ENCODE measurements around the gene MT1A. TPM values are rescaled to one million over a fixed set of nuclear protein-coding genes. Genes with fewer than 3 reads are reported as not detected.

Gene MT1A
- total and polyA plus RNA-seq, 10 of the 15 experiments (the other 5 are each of a cell fraction or from before 2014, with no cell fraction given) = not detected

- RAD21 ChIA-PET (ENCODE audit: unreplicated experiment) = interaction anchor here (0.6 to 1.3 kb wide), 3 partner anchors 14 to 65 kb away, joined by 3 to 5 read pairs (median 4); partner anchors contain the start of gene MT2A
- no peaks in the 10 kb centered on the region for H4K20me1 ChIP-seq (ENCODE audit: control insufficient read depth, insufficient read depth)
- peak; percentile 85 for ATAC-seq
- CTCF ChIA-PET = interaction anchor here (0.7 to 1.0 kb wide), 2 partner anchors 17 to 25 kb away, joined by 3 read pairs; partner anchors contain the start of gene MT2A
- H2AFZ ChIP-seq (ENCODE audit: control insufficient read depth, low read depth, low read length) = peak within 1 kb of the TSS; percentile 87
- SMC1A ChIA-PET (ENCODE audit: uncharacterized antibody, unreplicated experiment) = interaction anchor here (0.9 kb wide), 1 partner anchor 71 kb away, joined by 3 read pairs; no protein-coding TSS in a partner anchor
- no TSS peak for BruUV-seq (replicated peaks)
- H3K4me3 ChIP-seq = peak within 1 kb of the TSS; percentile 44; the same call in 1 of the 2 replicates
- peaks cover 14% of the 10 kb centered on the region for H3K4me1 ChIP-seq (ENCODE audit: control insufficient read depth, insufficient read depth, low read length)
- POLR2A ChIA-PET = interaction anchor here (0.6 to 1.5 kb wide), 4 partner anchors 15 to 75 kb away, joined by 3 to 4 read pairs (median 3); partner anchors contain the start of gene MT2A
- H3K79me2 ChIP-seq (ENCODE audit: control insufficient read depth, insufficient read depth, low read length) = no peaks in the 10 kb centered on the region
- peak within 1 kb of the TSS; percentile 56; the same call in 1 of the 2 replicates for H3K9ac ChIP-seq (ENCODE audit: control insufficient read depth, insufficient read depth, low read length)
- H3K36me3 ChIP-seq (ENCODE audit: control insufficient read depth in 2 of 2, insufficient read depth in 2 of 2, low read length in 1 of 2) = no peaks in the 10 kb centered on the region
- FAIRE-seq = no peak
- in situ Hi-C loops (cut with MboI) = no loop called here
- peak within 1 kb of the TSS; percentile 40 for H3K4me2 ChIP-seq (ENCODE audit: control insufficient read depth, insufficient read depth)
- no peak within 1 kb of the TSS for H3K27ac ChIP-seq (ENCODE audit: control insufficient read depth, insufficient read depth)
- H3K9me3 ChIP-seq (replicated peaks; ENCODE audit: control insufficient read depth, insufficient read depth, low read length) = no peaks in the 10 kb centered on the region
- no peaks in the 10 kb centered on the region; a peak in 2 of 4 replicates for H3K27me3 ChIP-seq (replicated peaks in 1 of 2; ENCODE audit: control insufficient read depth in 2 of 2, insufficient read depth in 2 of 2, low read length in 1 of 2)
- WGBS (ENCODE audit: insufficient coverage, insufficient replicate concordance, low lambda C conversion rate, missing lambda C conversion rate) = 7% methylated on average over 53 of the region's 62 CpGs
- no peak for DNase-seq (ENCODE audit: low read depth, low spot score)
- intact Hi-C loops (cut with micrococcal nuclease; ENCODE audit: unreplicated experiment) = no loop called here
- TF ChIP-seq HCFC1 (IDR thresholded peaks at IDR 0.05; ENCODE audit: low read length) (no peak), ZZZ3 (IDR thresholded peaks at IDR 0.05; ENCODE audit: control insufficient read depth, insufficient read length, low read depth) (no peak), ZSCAN29 (IDR thresholded peaks at IDR 0.05) (no peak), TCF12 (IDR thresholded peaks at IDR 0.05; ENCODE audit: low read depth, low read length) (peak; percentile 39; the same call in 1 of the 2 replicates), MLLT1 (IDR thresholded peaks at IDR 0.05) (no peak), NFXL1 (IDR thresholded peaks at IDR 0.05; ENCODE audit: borderline replicate concordance) (no peak), MTA2 (IDR thresholded peaks at IDR 0.05; ENCODE audit: low read depth) (no peak), POLR2AphosphoS5 (IDR thresholded peaks at IDR 0.05; ENCODE audit: low read length) (peak; percentile 87), SMARCA5 (IDR thresholded peaks at IDR 0.05) (peak; percentile 86), ZNF384 (IDR thresholded peaks at IDR 0.05; ENCODE audit: borderline replicate concordance, low read depth, low read length) (no peak), NR2C1 (IDR thresholded peaks at IDR 0.05) (no peak), LARP7 (IDR thresholded peaks at IDR 0.05) (peak; percentile 100), GATAD2B (conservative IDR thresholded peaks at IDR 0.05; ENCODE audit: low read depth) (0 out of 2 replicates have a peak, but pooled peaks have one; percentile 56), ZNF24 (IDR thresholded peaks at IDR 0.05) (no peak), YBX1 (IDR thresholded peaks at IDR 0.05) (no peak), YY1 (IDR thresholded peaks at IDR 0.05; ENCODE audit: low read depth, low read length) (no peak), POU2F2 (IDR thresholded peaks at IDR 0.05; ENCODE audit: borderline replicate concordance, low read depth, low read length) (peak; percentile 22; the same call in 1 of the 3 replicates), KAT2A (conservative IDR thresholded peaks at IDR 0.05; ENCODE audit: control insufficient read depth, low read depth, low read length) (no peak), CHD1 (IDR thresholded peaks at IDR 0.05; ENCODE audit: low read depth, low read length) (no peak), IKZF2 (IDR thresholded peaks at IDR 0.05) (0 out of 4 replicates have a peak, but pooled peaks have one; percentile 12 to 13), ELK1 (IDR thresholded peaks at IDR 0.05; ENCODE audit: low read depth, low read length) (no peak), TCF3 (IDR thresholded peaks at IDR 0.05; ENCODE audit: borderline replicate concordance, insufficient read depth, low read depth, low read length) (no peak), ATF7 (IDR thresholded peaks at IDR 0.05; ENCODE audit: low read depth) (no peak), SIX5 (IDR thresholded peaks at IDR 0.05; ENCODE audit: low read depth, low read length, severe bottlenecking) (no peak)
These were observed 13.1 kb upstream of the MT1A start, which contains the start of gene MT1E for GRCh38 chr16:56625140-56625942. MT1E (plus strand) TSS chr16:56625781; CDS start chr16:56625852, 71 bp downstream.

All from GM12878 (cell line).